ENCODE results near the gene PAPPA. TPM values are rescaled to one million over a fixed set of nuclear protein-coding genes. Genes with fewer than 3 reads are reported as not detected.

The PAPPA gene, protein sequence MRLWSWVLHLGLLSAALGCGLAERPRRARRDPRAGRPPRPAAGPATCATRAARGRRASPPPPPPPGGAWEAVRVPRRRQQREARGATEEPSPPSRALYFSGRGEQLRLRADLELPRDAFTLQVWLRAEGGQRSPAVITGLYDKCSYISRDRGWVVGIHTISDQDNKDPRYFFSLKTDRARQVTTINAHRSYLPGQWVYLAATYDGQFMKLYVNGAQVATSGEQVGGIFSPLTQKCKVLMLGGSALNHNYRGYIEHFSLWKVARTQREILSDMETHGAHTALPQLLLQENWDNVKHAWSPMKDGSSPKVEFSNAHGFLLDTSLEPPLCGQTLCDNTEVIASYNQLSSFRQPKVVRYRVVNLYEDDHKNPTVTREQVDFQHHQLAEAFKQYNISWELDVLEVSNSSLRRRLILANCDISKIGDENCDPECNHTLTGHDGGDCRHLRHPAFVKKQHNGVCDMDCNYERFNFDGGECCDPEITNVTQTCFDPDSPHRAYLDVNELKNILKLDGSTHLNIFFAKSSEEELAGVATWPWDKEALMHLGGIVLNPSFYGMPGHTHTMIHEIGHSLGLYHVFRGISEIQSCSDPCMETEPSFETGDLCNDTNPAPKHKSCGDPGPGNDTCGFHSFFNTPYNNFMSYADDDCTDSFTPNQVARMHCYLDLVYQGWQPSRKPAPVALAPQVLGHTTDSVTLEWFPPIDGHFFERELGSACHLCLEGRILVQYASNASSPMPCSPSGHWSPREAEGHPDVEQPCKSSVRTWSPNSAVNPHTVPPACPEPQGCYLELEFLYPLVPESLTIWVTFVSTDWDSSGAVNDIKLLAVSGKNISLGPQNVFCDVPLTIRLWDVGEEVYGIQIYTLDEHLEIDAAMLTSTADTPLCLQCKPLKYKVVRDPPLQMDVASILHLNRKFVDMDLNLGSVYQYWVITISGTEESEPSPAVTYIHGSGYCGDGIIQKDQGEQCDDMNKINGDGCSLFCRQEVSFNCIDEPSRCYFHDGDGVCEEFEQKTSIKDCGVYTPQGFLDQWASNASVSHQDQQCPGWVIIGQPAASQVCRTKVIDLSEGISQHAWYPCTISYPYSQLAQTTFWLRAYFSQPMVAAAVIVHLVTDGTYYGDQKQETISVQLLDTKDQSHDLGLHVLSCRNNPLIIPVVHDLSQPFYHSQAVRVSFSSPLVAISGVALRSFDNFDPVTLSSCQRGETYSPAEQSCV (N-terminal part only)
- total RNA-seq, result under 0.01 and 2.9 TPM in 2 replicates

DNA sequence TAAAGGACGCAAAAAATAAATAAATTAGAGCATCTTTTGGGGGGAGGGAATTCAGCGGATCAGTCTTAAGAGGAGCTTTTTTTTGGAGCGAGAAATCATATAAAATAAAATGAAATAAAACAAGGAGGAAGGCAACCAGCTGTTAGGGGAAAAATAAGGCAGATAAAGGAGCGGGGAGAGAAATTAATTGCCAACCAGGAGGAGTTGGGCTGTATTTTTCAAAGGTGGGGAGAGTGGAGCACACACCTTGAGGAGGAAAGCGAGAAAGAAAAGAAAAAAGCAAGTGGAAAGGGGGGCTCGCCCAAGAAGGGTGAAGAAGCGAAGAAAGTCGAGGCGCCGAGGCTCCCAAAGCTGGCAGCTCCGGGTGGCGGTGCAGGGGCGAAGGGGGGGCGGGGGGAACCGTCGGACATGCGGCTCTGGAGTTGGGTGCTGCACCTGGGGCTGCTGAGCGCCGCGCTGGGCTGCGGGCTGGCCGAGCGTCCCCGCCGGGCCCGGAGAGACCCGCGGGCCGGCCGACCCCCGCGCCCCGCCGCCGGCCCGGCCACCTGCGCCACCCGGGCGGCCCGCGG is at the start of gene PAPPA:
Gene PAPPA (plus strand): TSS at position 27 of the 569 bp plus-strand sequence. CDS start 382 bp downstream, at position 409.

All from tracheal epithelial cell (primary cell).